GM21447 (cell line): ENCODE results near the gene SLC39A11.
"Not testable (repeated sequence)": the region's sequence is repeated elsewhere in the genome, so short reads cannot be mapped to it uniquely, and the experiment has no call there.

ENCODE experiments used
- ATAC-seq: cut with Tn5 transposase; IDR thresholded peaks from one replicate; pipeline ENCODE4 v1.9.1; 2021; ENCODE audit not compliant: unreplicated experiment

SLC39A11 gene

DNA sequence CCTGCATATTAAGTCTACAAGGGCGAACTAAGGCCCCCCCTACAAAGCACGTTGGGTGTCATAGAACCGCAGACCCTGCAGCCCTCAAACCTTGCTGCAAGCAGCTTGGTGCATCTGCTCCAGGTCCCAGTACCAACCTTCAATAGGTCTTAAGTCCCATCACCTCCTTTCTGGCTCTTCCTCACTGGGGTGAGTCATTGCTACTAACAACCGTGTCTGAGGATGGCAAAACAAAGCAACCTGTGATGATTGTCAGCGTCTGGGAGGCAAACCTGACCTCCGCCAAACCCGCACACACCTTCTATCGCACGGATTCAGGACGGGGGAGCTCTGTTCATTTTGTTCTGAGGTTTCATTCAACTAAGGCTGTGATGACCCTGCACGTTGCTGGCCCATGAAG, 138.9 kb downstream of the SLC39A11 start:
- ATAC-seq, result no peak

GRCh38 chr17:72952641-72953315, 139.7 kb downstream of the SLC39A11 start:
- no peak for ATAC-seq

DNA sequence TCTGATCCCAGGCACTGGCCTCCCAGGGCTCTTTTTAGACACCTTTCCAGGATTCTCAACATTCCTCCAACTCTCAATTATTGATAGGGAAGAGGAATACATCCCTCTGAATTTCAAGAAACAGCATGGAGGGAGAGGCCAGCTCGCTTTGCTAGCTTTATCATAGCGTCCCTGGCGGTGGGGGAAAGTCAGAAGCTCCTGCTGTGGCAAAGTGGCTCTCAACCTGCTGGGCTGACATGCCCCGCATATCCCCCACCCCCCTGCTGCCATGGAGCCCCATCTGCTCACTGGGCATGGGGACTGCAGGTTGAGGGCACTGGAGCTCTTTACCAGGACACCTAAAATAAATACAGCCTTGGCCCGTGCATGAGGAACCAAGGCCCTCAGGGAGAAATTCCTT, 140.3 kb downstream of the SLC39A11 start:
- no peak for ATAC-seq

- no peak for ATAC-seq
Observed at GRCh38 chr17:72950242-72950931, 142.1 kb downstream of the SLC39A11 start.

GRCh38 chr17:72948115-72948514, 144.4 kb downstream of the SLC39A11 start:
- ATAC-seq, result no peak

DNA sequence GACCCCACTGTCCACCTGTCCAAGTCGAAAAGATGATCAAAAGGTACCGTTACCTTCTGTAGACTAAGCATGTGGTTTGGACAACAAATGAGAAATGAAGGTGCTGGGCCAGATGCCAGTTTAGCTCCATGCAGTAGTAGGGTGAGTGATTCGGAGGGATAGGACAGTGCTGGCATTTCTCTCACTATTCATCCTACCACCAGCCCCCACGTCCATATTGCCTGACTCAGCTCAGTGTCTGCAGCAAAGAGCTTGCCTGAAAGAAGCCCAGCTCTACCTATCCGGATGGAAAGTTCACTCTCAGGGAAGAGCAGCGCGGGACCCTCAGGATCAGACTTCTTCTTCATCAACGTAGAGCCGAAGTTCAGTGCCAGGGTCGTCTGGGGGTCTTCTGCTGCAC, 145.0 kb downstream of the SLC39A11 start:
- ATAC-seq, result no peak

DNA sequence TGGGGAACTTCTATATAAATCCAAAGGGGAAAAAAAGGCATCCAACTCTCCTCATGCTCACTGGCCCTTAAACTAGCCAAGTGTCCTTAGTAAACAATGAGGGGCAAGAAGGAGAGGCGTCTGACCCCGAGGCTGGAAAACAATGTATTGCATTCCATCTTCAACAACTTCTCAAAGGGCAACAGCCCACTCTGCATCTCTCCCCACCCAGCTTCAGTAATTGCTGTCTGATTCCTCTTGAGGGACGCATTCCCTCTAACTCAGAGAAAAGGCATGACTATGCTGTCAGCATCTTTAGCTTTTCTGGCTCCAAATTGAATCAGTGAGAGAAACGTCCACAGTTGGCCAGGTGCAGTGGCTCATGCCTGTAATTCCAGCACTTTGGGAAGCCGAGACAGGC, 145.8 kb downstream of the SLC39A11 start:
- no peak for ATAC-seq

DNA sequence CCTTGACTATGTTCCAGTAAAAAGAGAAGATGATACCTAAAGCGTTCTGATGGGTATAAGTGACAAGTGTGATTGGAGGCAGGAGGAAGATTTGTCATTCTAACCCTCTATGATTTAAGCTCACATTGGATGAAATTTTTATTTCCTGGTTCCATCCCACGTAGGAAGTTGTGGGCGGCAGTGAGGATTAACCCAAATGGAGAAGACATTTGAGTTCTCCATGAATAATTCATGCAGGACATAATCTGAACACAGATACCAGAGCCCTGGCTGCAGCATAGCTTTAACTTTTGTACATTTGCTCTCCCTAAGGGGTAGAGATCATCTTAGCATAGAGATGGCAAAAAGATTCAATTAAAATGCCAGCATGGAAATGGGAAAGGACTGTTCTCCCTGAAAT, 146.3 kb downstream of the SLC39A11 start:
- no peak for ATAC-seq

DNA sequence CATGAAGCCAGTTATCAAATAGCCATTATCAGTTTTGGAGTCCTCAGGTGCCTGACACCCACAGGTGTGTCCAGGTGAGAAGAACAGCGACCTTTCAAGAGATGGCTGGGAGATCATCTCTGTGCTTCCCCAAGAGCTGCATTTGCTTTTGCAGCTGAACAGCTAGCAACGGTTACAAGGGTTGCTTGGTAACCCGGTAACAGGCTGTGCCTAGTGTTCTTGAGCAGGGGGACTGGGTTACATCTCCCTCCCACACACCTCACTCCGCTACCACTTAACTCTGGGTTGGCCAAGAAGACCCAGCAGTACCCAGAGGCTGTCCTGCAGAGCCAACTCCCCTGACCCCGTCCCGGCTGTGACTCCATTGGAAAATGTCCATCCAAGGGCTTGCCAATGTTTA, 147.0 kb downstream of the SLC39A11 start:
- no peak for ATAC-seq

GRCh38 chr17:72943826-72944689, 148.4 kb downstream of the SLC39A11 start:
- no peak for ATAC-seq

DNA sequence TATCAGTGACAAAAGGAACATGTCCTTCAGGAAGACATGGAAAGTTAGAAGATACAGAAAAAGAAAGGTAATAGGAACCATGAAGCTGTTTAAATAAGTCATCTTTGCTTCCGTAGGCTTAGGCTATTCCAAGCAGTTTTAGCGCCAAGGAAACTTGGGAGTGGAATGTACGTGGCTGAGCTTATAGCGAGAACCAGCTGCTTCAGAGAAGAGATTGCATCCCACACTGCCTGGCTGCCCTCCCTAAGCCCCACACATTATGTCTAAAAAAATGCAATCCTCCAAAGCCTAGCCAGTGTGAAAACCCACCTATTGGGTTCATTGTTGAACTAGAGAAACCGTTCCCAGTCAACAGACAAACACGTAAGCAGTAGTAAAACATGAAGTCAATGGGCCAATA, 149.9 kb downstream of the SLC39A11 start:
- no peak for ATAC-seq

GRCh38 chr17:72940496-72940895, 152.0 kb downstream of the SLC39A11 start:
- no peak for ATAC-seq

GRCh38 chr17:72938482-72938881, 154.0 kb downstream of the SLC39A11 start:
- no peak for ATAC-seq

GRCh38 chr17:72937707-72938106, 154.8 kb downstream of the SLC39A11 start:
- ATAC-seq, result no peak

DNA sequence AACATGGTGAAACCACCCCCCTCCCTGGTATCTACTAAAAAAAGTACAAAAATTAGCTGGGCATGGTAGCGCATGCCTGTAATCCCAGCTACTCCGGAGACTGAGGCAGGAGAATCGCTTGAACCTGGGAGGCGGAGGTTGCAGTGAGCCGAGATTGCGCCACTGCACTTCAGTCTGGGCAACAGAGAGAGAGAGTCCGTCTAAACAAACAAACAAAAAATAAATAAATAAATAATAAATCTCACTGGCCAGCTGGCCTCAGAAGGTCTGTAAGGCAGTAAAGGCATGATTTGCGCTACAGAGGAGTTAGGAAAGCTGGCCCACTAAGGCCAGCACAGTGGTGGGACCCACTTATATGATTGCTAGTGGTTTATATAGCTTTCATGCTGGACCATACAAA, 155.2 kb downstream of the SLC39A11 start:
- ATAC-seq, result not testable (repeated sequence)

DNA sequence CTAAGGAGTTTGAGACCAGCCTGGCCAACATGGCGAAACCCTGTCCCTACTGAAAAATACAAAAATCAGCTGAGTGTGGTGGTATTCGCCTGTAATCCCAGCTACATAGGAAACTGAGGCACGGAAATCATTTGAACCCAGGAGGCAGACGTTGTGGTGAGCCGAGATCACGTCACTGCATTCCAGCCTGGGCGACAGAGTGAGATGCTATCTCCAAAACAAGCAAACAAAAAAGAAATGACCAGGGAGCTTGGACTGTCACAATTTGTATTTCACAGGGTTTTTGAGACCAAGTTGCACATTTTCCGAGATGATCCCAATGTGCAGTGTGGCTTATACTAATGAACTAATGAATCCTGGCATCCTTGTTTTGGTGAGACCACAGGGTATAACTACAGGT, 156.5 kb downstream of the SLC39A11 start:
- no peak for ATAC-seq

- ATAC-seq, result no peak
Observed at GRCh38 chr17:72934927-72935326, 157.6 kb downstream of the SLC39A11 start.

DNA sequence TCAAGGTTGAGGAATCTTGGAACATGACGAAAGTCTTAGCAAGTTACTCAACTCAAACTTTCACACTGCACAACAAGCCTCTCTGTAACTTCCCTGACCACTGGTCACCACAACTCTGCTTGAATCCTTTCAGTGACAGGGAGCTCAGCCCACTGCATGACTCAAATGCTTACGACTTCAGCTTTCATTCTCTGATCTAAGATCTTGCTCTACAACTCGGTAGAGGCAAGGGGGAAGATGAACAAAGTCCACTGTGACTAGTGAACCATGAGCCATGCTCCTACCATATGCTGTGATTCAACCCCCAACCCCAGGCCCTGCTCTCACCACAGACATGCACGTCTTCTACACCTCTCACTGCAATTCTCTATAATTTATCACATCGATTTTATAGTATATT, 160.9 kb downstream of the SLC39A11 start:
- no peak for ATAC-seq

GRCh38 chr17:72931163-72931562, 161.3 kb downstream of the SLC39A11 start:
- ATAC-seq, result no peak

- no peak for ATAC-seq
Observed at GRCh38 chr17:72930031-72930430, 162.5 kb downstream of the SLC39A11 start.

DNA sequence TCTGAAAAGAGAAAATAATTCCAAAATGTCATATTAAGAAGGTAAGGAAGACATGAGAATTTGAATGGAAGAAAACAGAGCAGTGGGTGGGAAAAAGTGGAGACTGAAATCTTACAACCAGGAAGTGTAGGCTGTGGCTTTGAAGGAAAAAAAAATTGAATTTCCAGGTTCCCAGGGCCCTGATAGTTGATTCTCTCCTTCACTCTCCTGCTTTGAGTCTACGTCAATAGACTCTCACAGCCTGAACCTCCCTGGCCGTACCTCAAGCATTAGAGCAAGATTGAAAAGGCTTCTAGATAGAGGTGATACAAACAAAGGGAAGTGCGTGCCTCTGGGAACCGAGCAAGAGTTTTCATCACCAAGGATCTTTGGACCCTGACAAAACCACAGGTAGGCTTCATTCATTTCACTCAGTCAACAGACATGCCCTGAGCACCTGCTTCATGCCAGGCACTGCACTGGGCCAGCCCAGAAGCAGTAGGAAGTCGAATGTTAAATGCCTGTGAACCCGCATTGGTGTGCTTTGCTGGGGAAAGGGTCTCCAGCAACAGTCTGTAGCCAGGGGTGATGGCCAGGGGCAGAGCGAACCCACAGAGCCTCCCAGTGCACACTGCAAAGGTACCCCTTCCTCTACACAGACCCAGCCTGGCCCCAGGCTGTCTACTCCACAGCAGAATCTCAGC, 163.9 kb downstream of the SLC39A11 start:
- ATAC-seq, result no peak
